Prostate gland (tissue), 2 donors: ENCODE data around the gene TBX21.

Experiments
- CTCF ChIP-seq, 4 experiments: fragments of 200-600 bp in 2 of 4; fragments of 450-650 bp in 2 of 4; sonication (generic) in 2 of 4; IDR thresholded peaks; 1 replicate in 3 of 4; 2 replicates in 1 of 4; pipeline ENCODE4 v1.5.1; 2016 to 2019; ENCODE audit warnings: antibody characterized with exemption in 4 of 4, mild to moderate bottlenecking in 2 of 4, moderate library complexity in 2 of 4
- POLR2A ChIP-seq: fragments of 450-650 bp; IDR thresholded peaks from one replicate; pipeline ENCODE4 v1.6.1; 2016; ENCODE audit warnings: antibody characterized with exemption, mild to moderate bottlenecking
- POLR2AphosphoS5 ChIP-seq: sonication (generic); formaldehyde crosslinking; IDR thresholded peaks from one replicate; pipeline ENCODE4 v1.6.1; 2017; ENCODE audit warnings: antibody characterized with exemption

GRCh38 chr17:47704736-47705135 lies 28.3 kb upstream of the TBX21 start:
- TF ChIP-seq POLR2A: no peak
- no peak for TF ChIP-seq CTCF (IDR thresholded peaks at IDR 0.05)
- no peak for TF ChIP-seq POLR2AphosphoS5
